ENCODE data around the gene C1QTNF7.
A peak's percentile ranks its signal among the peaks of the same experiment; 100 is the strongest.

The C1QTNF7 gene

GRCh38 chr4:15398732-15399131, 29.1 kb upstream of the C1QTNF7 start:
- Histone ChIP-seq H3K4me1 (ENCODE audit: insufficient read depth, low read length) (peaks cover 28% of the 10 kb centered on the region), H3K27me3 (ENCODE audit: insufficient read depth, low read length, poor library complexity) (no peaks in the 10 kb centered on the region), H3K9ac (ENCODE audit: low read depth, low read length) (no peak overlapping the region), H3K9me3 (ENCODE audit: insufficient read depth, low read length, severe bottlenecking) (no peaks in the 10 kb centered on the region), H2AFZ (ENCODE audit: low read depth, low read length) (no peak overlapping the region), H4K20me1 (ENCODE audit: insufficient read depth, low read length) (no peaks in the 10 kb centered on the region), H3K4me3 (ENCODE audit: low read depth in 1 of 2, low read length in 2 of 2) (no peak overlapping the region), H3K79me2 (ENCODE audit: insufficient read depth, low read length) (no peaks in the 10 kb centered on the region), H3K36me3 (ENCODE audit: insufficient read depth, low read length) (no peaks in the 10 kb centered on the region), H3K27ac (ENCODE audit: low read length) (no peak overlapping the region), H3K4me2 (ENCODE audit: insufficient read depth, low read length) (no peak overlapping the region)
- ATAC-seq (ENCODE audit: insufficient read depth, low read depth) (no peak), DNase-seq (no peak)
- TF ChIP-seq EZH2 (IDR thresholded peaks at IDR 0.05; ENCODE audit: borderline replicate concordance, low read depth, low read length, severe bottlenecking) = no peak
- TF ChIP-seq CTCF (IDR thresholded peaks at IDR 0.05; ENCODE audit: borderline replicate concordance, extremely low read depth, low read length, poor library complexity, severe bottlenecking) = no peak

DNA sequence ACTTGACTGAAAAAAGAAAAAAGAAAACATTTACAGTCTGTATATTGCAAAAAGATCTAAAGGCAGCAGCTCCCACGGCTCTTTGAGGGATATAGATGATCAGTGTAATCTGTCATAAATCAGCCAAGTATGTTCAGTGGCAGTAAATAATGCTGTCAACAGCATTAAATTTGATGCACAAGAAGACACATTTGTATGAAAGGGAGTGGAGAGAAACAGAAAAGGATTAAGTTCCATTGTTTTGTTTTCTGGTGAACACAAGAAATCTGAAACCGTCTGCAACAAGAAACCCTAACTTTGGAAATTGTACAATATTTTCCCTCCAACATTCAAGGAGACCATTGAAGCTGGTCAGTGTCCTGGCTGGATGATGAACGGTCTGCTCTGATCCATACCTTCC, 27.6 kb upstream of the C1QTNF7 start:
- H4K20me1 ChIP-seq (ENCODE audit: insufficient read depth, low read length) = no peaks in the 10 kb centered on the region
- H3K79me2 ChIP-seq (ENCODE audit: insufficient read depth, low read length) = no peaks in the 10 kb centered on the region
- peak overlapping the region; percentile 28; the same call in 1 of the 2 replicates for H3K9ac ChIP-seq (ENCODE audit: low read depth, low read length)
- H3K36me3 ChIP-seq (ENCODE audit: insufficient read depth, low read length) = no peaks in the 10 kb centered on the region
- H3K4me1 ChIP-seq (ENCODE audit: insufficient read depth, low read length) = peaks cover 31% of the 10 kb centered on the region
- no peak for ATAC-seq (ENCODE audit: insufficient read depth, low read depth)
- H2AFZ ChIP-seq (ENCODE audit: low read depth, low read length) = peak overlapping the region; percentile 76
- peak overlapping the region; percentile 40 for H3K4me2 ChIP-seq (ENCODE audit: insufficient read depth, low read length)
- no peaks in the 10 kb centered on the region for H3K9me3 ChIP-seq (ENCODE audit: insufficient read depth, low read length, severe bottlenecking)
- no peaks in the 10 kb centered on the region for H3K27me3 ChIP-seq (ENCODE audit: insufficient read depth, low read length, poor library complexity)
- no peak for DNase-seq
- peak overlapping the region; percentile 74 for H3K27ac ChIP-seq (ENCODE audit: low read length)
- H3K4me3 ChIP-seq (ENCODE audit: low read depth in 1 of 2, low read length in 2 of 2) = peak overlapping the region in 1 of 2 experiments; percentile 6; a peak in 1 of 4 replicates
- TF ChIP-seq CTCF (IDR thresholded peaks at IDR 0.05; ENCODE audit: borderline replicate concordance, extremely low read depth, low read length, poor library complexity, severe bottlenecking) (no peak), EZH2 (IDR thresholded peaks at IDR 0.05; ENCODE audit: borderline replicate concordance, low read depth, low read length, severe bottlenecking) (no peak)

DNA sequence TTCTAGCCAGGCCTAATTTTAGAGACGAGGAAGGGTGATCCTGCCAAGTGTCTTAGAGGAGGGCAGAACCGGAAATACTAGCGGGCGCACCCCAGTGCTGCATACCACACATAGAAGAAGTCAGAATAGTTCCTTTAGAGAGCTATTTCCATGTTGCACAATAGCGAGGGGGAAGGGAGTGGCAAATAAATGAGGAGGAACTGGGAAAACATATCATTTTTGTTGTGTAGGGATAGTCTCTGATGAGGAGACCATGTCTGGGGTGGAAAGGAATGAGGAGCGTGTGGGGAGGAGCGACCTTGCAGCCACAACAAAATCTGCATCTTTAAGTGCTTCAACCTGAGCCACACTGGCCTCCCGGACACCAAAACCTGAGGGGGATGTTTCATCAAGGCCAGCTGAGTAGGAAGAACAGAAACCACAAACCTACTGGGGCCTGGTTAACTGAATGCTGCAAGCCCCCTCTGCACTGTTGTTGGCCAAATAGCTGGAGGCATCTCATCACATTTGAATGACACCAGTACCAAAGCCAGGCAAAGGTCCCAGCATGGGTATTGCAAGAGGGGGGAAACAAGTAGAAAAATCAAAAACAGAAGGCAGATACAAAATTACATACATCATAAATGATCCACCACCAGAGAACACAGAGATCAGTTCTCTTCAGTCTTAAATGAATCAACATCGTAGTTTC, 26.7 kb upstream of the C1QTNF7 start:
- peaks cover 32% of the 10 kb centered on the region for H3K4me1 ChIP-seq (ENCODE audit: insufficient read depth, low read length)
- H3K79me2 ChIP-seq (ENCODE audit: insufficient read depth, low read length) = no peaks in the 10 kb centered on the region
- no peaks in the 10 kb centered on the region for H3K36me3 ChIP-seq (ENCODE audit: insufficient read depth, low read length)
- DNase-seq = peak; percentile 80
- H3K9me3 ChIP-seq (ENCODE audit: insufficient read depth, low read length, severe bottlenecking) = no peaks in the 10 kb centered on the region
- H3K27me3 ChIP-seq (ENCODE audit: insufficient read depth, low read length, poor library complexity) = no peaks in the 10 kb centered on the region
- H3K27ac ChIP-seq (ENCODE audit: low read length) = peak overlapping the region; percentile 74
- peak overlapping the region in 1 of 2 experiments; percentile 6; a peak in 1 of 4 replicates for H3K4me3 ChIP-seq (ENCODE audit: low read depth in 1 of 2, low read length in 2 of 2)
- H3K4me2 ChIP-seq (ENCODE audit: insufficient read depth, low read length) = peak overlapping the region; percentile 40
- peak overlapping the region; percentile 28 for H3K9ac ChIP-seq (ENCODE audit: low read depth, low read length)
- peak; percentile 85 for ATAC-seq (ENCODE audit: insufficient read depth, low read depth)
- H2AFZ ChIP-seq (ENCODE audit: low read depth, low read length) = peak overlapping the region; percentile 76
- no peaks in the 10 kb centered on the region for H4K20me1 ChIP-seq (ENCODE audit: insufficient read depth, low read length)
- TF ChIP-seq EZH2 (IDR thresholded peaks at IDR 0.05; ENCODE audit: borderline replicate concordance, low read depth, low read length, severe bottlenecking) (no peak), CTCF (IDR thresholded peaks at IDR 0.05; ENCODE audit: borderline replicate concordance, extremely low read depth, low read length, poor library complexity, severe bottlenecking) (peak; percentile 38)

All from DND-41 (cell line).